Heart left ventricle (tissue), 13 donors: ENCODE data around the gene BLOC1S4.

ENCODE experiments used
- POLR2A ChIP-seq, 2 donors: fragments of 450-650 bp; IDR thresholded peaks; one replicate each; pipeline ENCODE4 v1.6.1; 2017; ENCODE audit warnings: antibody characterized with exemption in 2 of 2, mild to moderate bottlenecking in 2 of 2, moderate library complexity in 2 of 2
- TF ChIP-seq, protein P1 (sequence below), 12 donors: fragments of 200-600 bp; sonication (generic) in 4 of 12; IDR thresholded peaks; one replicate each; pipeline versions ENCODE4 v1.5.0 to v1.8.0; 2018 to 2022; ENCODE audit warnings: antibody characterized with exemption in 12 of 12, mild to moderate bottlenecking in 5 of 12
- donor health status: ischemic (EF 13 %, LVEDD 7.1; RV severe dilation, severe dysfunction).
- donor health status: DM: no; HTN: yes; CAD: no.
- donor health status: DM: no; HTN: no; CAD: no.
- donor health status: ischemic (EF 25% LVEDD 6.9; RV normal size, moderate dysfunction).
- donor health status: ischemic (EF 25% LVEDD 5.7; RV mildly dilated, moderate dysfunction).
- donor health status: ischemic (EF 35%, LVEDD 5.7; RV mildly dilated, moderate dysfunction).
- donor health status: nonischemic (EF 11% LVEDD 7.7; RV severe dilation, severe dysfunction).
- donor health status: DM: yes; HTN: yes; CAD: no.
- donor health status: PGD.
- donor health status: ischemic (EF 29% LVEDD 5.4; RV normal size, mild dysfunction).
- donor health status: nonischemic (EF 23%, LVEDD 6.1; RV moderate dilation, normal function).

- no peak for TF ChIP-seq POLR2A (IDR thresholded peaks at IDR 0.05)
- TF ChIP-seq, protein P1, sequence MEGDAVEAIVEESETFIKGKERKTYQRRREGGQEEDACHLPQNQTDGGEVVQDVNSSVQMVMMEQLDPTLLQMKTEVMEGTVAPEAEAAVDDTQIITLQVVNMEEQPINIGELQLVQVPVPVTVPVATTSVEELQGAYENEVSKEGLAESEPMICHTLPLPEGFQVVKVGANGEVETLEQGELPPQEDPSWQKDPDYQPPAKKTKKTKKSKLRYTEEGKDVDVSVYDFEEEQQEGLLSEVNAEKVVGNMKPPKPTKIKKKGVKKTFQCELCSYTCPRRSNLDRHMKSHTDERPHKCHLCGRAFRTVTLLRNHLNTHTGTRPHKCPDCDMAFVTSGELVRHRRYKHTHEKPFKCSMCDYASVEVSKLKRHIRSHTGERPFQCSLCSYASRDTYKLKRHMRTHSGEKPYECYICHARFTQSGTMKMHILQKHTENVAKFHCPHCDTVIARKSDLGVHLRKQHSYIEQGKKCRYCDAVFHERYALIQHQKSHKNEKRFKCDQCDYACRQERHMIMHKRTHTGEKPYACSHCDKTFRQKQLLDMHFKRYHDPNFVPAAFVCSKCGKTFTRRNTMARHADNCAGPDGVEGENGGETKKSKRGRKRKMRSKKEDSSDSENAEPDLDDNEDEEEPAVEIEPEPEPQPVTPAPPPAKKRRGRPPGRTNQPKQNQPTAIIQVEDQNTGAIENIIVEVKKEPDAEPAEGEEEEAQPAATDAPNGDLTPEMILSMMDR (IDR thresholded peaks at IDR 0.05): no peak
Measured at GRCh38 chr4:6702761-6703160, 13.2 kb upstream of the BLOC1S4 start.
